ENCODE measurements around the gene CACNA2D3.

The CACNA2D3 gene

DNA sequence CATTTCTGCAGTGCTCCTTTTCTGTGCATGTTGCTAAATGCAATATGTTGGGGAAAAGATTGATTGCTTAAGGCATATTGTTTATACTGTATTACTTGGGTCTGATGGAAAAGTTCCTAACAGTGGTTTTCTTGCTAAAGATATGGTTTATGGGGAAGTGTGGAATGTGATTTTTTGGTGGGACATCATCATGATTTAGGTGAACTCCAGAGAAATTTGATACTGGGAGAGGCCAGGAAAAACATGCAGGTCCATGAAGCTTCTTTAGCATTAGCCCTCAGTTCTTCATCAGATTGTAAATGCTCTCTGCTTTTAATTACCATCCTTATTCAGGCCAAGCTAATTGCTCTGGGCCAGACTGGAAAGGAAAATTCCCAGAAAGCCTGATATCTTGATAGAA, 658.0 kb downstream of the CACNA2D3 start:
- H3K36me3 ChIP-seq, result no peaks in the 10 kb centered on the region
- H3K27ac ChIP-seq, result no peak overlapping the region
- no peaks in the 10 kb centered on the region for H3K27me3 ChIP-seq (ENCODE audit: insufficient read depth, low read depth, severe bottlenecking)
- H3K9me3 ChIP-seq (ENCODE audit: severe bottlenecking), result no peaks in the 10 kb centered on the region
- no peak overlapping the region for H3K4me3 ChIP-seq (ENCODE audit: low read depth, low read length)
- no peak for DNase-seq
- TF ChIP-seq, protein P1, sequence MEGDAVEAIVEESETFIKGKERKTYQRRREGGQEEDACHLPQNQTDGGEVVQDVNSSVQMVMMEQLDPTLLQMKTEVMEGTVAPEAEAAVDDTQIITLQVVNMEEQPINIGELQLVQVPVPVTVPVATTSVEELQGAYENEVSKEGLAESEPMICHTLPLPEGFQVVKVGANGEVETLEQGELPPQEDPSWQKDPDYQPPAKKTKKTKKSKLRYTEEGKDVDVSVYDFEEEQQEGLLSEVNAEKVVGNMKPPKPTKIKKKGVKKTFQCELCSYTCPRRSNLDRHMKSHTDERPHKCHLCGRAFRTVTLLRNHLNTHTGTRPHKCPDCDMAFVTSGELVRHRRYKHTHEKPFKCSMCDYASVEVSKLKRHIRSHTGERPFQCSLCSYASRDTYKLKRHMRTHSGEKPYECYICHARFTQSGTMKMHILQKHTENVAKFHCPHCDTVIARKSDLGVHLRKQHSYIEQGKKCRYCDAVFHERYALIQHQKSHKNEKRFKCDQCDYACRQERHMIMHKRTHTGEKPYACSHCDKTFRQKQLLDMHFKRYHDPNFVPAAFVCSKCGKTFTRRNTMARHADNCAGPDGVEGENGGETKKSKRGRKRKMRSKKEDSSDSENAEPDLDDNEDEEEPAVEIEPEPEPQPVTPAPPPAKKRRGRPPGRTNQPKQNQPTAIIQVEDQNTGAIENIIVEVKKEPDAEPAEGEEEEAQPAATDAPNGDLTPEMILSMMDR (IDR thresholded peaks at IDR 0.05; ENCODE audit: low read depth, low read length), result no peak

DNA sequence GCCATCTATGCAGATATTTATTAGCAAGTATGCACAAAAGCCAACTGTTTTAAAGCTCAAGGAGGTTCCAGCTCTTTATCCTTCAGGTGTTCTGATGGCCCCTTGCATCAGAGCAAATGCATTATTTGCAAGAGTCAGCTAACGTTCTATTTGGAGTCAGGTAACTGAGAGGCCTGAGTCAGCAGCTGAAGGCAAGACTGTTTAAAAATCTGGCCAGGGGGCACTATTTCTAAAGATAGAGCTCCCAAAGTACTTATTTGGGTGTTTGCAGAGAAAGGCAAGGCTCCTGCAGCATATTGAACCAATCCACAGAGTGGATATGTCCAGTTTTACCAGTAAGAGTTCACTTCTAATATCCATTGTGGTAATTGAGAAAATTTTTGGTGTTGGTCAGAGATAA, 659.4 kb downstream of the CACNA2D3 start:
- DNase-seq, result no peak

DNA sequence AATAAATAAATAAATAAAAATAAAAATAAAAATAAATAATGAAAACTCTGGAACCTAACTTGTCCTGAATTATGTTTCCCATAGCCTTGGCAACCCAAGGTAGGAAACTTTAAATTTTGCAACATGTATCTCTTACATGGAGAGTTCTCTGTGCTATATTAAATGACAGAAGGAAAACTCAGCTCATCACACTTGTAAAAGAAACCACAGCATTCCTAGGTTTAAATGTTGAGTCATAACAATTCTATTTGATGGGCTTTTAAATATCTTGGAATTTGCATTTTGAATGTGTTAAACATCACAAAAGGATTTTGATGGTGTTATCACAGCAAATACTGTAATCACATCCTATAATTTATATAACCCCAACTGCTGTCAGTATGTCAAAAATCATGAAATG, 661.3 kb downstream of the CACNA2D3 start:
- Histone ChIP-seq H3K9me3 (ENCODE audit: severe bottlenecking) (no peaks in the 10 kb centered on the region), H3K27me3 (ENCODE audit: insufficient read depth, low read depth, severe bottlenecking) (no peaks in the 10 kb centered on the region), H3K4me3 (ENCODE audit: low read depth, low read length) (no peak overlapping the region), H3K36me3 (no peaks in the 10 kb centered on the region), H3K27ac (no peak overlapping the region)
- DNase-seq, result no peak
- TF ChIP-seq, protein P1 (IDR thresholded peaks at IDR 0.05; ENCODE audit: low read depth, low read length), result no peak

More for the DNA sequence above, 659.4 kb downstream of the CACNA2D3 start:
- no peaks in the 10 kb centered on the region for H3K36me3 ChIP-seq
- H3K4me3 ChIP-seq (ENCODE audit: low read depth, low read length), result no peak overlapping the region
- H3K27me3 ChIP-seq (ENCODE audit: insufficient read depth, low read depth, severe bottlenecking), result no peaks in the 10 kb centered on the region
- TF ChIP-seq, protein P1 (IDR thresholded peaks at IDR 0.05; ENCODE audit: low read depth, low read length), result no peak
- H3K27ac ChIP-seq, result no peak overlapping the region
- no peaks in the 10 kb centered on the region for H3K9me3 ChIP-seq (ENCODE audit: severe bottlenecking)

DNA sequence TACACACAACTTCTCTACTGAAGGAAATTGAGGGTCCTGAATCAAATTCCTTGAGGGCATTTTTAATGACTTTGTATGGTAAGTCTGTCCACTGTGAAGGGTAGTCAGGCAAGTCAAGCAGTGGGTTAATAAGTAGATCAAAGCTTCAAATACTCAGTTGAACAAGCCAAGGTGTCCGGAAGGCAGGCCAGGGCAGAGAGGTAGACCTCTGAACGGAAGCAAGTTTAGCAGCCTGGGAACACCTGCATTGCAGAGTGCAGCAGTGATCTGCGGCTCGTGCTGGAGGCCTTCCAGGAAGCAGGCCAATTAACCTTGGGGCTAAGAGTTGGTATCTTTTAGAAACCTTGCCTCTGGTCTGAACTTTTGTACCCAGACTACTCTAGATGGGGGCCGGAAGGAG, 661.7 kb downstream of the CACNA2D3 start:
- H3K27me3 ChIP-seq (ENCODE audit: insufficient read depth, low read depth, severe bottlenecking), result no peaks in the 10 kb centered on the region
- H3K9me3 ChIP-seq (ENCODE audit: severe bottlenecking), result no peaks in the 10 kb centered on the region
- DNase-seq, result no peak
- no peaks in the 10 kb centered on the region for H3K36me3 ChIP-seq
- no peak overlapping the region for H3K27ac ChIP-seq
- H3K4me3 ChIP-seq (ENCODE audit: low read depth, low read length), result no peak overlapping the region
- TF ChIP-seq, protein P1 (IDR thresholded peaks at IDR 0.05; ENCODE audit: low read depth, low read length), result no peak

DNA sequence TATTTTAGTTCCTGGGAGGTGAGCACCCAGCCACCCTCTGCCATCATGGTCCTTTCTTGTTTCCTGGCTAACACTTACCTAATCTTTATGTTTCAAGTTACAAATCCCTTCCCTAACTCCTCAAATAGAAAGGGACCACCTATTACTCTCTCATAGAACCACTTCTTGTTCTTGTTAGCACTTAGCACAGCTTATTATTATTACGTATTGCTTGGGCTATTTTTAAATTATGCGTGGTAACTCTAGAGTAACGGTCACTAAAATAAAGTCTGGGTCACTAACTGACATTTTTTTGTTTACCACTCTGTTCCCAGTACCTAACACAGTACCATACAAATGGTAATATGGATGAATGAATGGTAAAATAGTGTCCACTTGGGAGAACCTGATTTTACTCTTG, 663.6 kb downstream of the CACNA2D3 start:
- H3K9me3 ChIP-seq (ENCODE audit: severe bottlenecking), result no peaks in the 10 kb centered on the region
- no peak overlapping the region for H3K27ac ChIP-seq
- no peaks in the 10 kb centered on the region for H3K27me3 ChIP-seq (ENCODE audit: insufficient read depth, low read depth, severe bottlenecking)
- DNase-seq, result no peak
- TF ChIP-seq, protein P1 (IDR thresholded peaks at IDR 0.05; ENCODE audit: low read depth, low read length), result no peak
- no peaks in the 10 kb centered on the region for H3K36me3 ChIP-seq
- no peak overlapping the region for H3K4me3 ChIP-seq (ENCODE audit: low read depth, low read length)

DNA sequence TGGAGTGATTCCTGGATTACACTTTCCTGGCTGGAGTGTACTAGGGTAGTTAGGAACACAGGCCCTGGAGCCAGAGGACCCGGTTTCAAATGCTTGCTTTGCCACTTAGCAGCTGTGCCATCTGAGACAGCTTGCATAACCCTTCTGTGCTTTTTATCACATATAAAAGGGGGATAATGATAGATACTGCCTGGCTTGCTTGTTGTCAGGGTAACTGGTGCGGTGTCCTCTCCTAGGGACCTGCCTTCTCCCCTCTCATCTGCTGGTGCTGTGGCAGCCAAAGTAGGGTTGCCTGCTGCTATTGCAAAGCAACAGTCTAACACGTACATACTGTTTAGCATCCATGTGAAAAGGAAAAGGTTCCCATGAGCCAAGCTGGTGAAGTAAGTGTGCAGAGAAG, 667.7 kb downstream of the CACNA2D3 start:
- no peaks in the 10 kb centered on the region for H3K9me3 ChIP-seq (ENCODE audit: severe bottlenecking)
- DNase-seq, result no peak
- TF ChIP-seq, protein P1 (IDR thresholded peaks at IDR 0.05; ENCODE audit: low read depth, low read length), result no peak
- no peaks in the 10 kb centered on the region for H3K36me3 ChIP-seq
- H3K4me3 ChIP-seq (ENCODE audit: low read depth, low read length), result no peak overlapping the region
- no peak overlapping the region for H3K27ac ChIP-seq
- H3K27me3 ChIP-seq (ENCODE audit: insufficient read depth, low read depth, severe bottlenecking), result no peaks in the 10 kb centered on the region

Data from WERI-Rb-1 (cell line).